IPS-18a (cell line): ENCODE results near the gene CALN1.
"Not testable (repeated sequence)": the region's sequence is repeated elsewhere in the genome, so short reads cannot be mapped to it uniquely, and the experiment has no call there.

Experiments used
- H3K27ac ChIP-seq: one replicate; pipeline ENCODE4 v1.5.1; 2013; ENCODE audit warnings: low read length
- H3K27me3 ChIP-seq: one replicate; pipeline ENCODE4 v1.6.1; 2013; ENCODE audit warnings: mild to moderate bottlenecking, low read length; ENCODE audit not compliant: control insufficient read depth, insufficient read depth
- H3K36me3 ChIP-seq: one replicate; pipeline ENCODE4 v1.6.1; 2013; ENCODE audit warnings: low read depth, low read length; ENCODE audit not compliant: control insufficient read depth
- H3K4me1 ChIP-seq: one replicate; pipeline ENCODE4 v1.6.1; 2013; ENCODE audit warnings: low read depth, low read length; ENCODE audit not compliant: control insufficient read depth
- H3K4me3 ChIP-seq: one replicate; pipeline ENCODE4 v1.5.1; 2013; ENCODE audit warnings: low read length
- H3K9ac ChIP-seq: one replicate; pipeline ENCODE4 v1.6.1; 2013; ENCODE audit warnings: mild to moderate bottlenecking, low read length, moderate library complexity
- H3K9me3 ChIP-seq: one replicate; pipeline ENCODE4 v1.6.1; 2013; ENCODE audit warnings: low read depth, low read length; ENCODE audit not compliant: control insufficient read depth

CALN1 gene

GRCh38 chr7:71824006-71824760, 588.0 kb downstream of the CALN1 start:
- Histone ChIP-seq H3K4me3 (no peak overlapping the region), H3K36me3 (no peaks in the 10 kb centered on the region), H3K27ac (no peak overlapping the region), H3K27me3 (no peaks in the 10 kb centered on the region), H3K9ac (no peak overlapping the region), H3K9me3 (no peaks in the 10 kb centered on the region), H3K4me1 (no peaks in the 10 kb centered on the region)

GRCh38 chr7:71822406-71822805, 589.7 kb downstream of the CALN1 start:
- not testable (repeated sequence) for H3K4me1 ChIP-seq, H3K27me3 ChIP-seq, H3K4me3 ChIP-seq, H3K9me3 ChIP-seq, H3K27ac ChIP-seq, H3K36me3 ChIP-seq, H3K9ac ChIP-seq

GRCh38 chr7:71817916-71818315, 594.2 kb downstream of the CALN1 start:
- Histone ChIP-seq H3K27ac (no peak overlapping the region), H3K9me3 (no peaks in the 10 kb centered on the region), H3K4me3 (no peak overlapping the region), H3K27me3 (no peaks in the 10 kb centered on the region), H3K4me1 (no peaks in the 10 kb centered on the region), H3K9ac (no peak overlapping the region), H3K36me3 (no peaks in the 10 kb centered on the region)

GRCh38 chr7:71808115-71808514, 604.0 kb downstream of the CALN1 start:
- no peak overlapping the region for H3K4me3 ChIP-seq
- no peaks in the 10 kb centered on the region for H3K27me3 ChIP-seq
- no peaks in the 10 kb centered on the region for H3K36me3 ChIP-seq
- H3K9ac ChIP-seq = no peak overlapping the region
- H3K4me1 ChIP-seq = no peaks in the 10 kb centered on the region
- H3K9me3 ChIP-seq = no peaks in the 10 kb centered on the region
- no peak overlapping the region for H3K27ac ChIP-seq

GRCh38 chr7:71804256-71804655, 607.9 kb downstream of the CALN1 start:
- Histone ChIP-seq H3K27ac (no peak overlapping the region), H3K4me3 (no peak overlapping the region), H3K4me1 (no peaks in the 10 kb centered on the region), H3K9ac (no peak overlapping the region), H3K9me3 (no peaks in the 10 kb centered on the region), H3K36me3 (no peaks in the 10 kb centered on the region), H3K27me3 (no peaks in the 10 kb centered on the region)

- H3K27me3 ChIP-seq = no peaks in the 10 kb centered on the region
These were observed 610.2 kb downstream of the CALN1 start for GRCh38 chr7:71801976-71802375.

GRCh38 chr7:71800321-71800720, 611.8 kb downstream of the CALN1 start:
- H3K9me3 ChIP-seq = no peaks in the 10 kb centered on the region
- no peaks in the 10 kb centered on the region for H3K27me3 ChIP-seq
- no peak overlapping the region for H3K4me3 ChIP-seq
- H3K9ac ChIP-seq = no peak overlapping the region
- H3K4me1 ChIP-seq = no peaks in the 10 kb centered on the region
- H3K27ac ChIP-seq = no peak overlapping the region
- no peaks in the 10 kb centered on the region for H3K36me3 ChIP-seq

More at GRCh38 chr7:71801976-71802375, 610.2 kb downstream of the CALN1 start:
- Histone ChIP-seq H3K27ac (no peak overlapping the region), H3K4me1 (no peaks in the 10 kb centered on the region), H3K9me3 (no peaks in the 10 kb centered on the region), H3K4me3 (no peak overlapping the region), H3K9ac (no peak overlapping the region), H3K36me3 (no peaks in the 10 kb centered on the region)

GRCh38 chr7:71795410-71795809, 616.7 kb downstream of the CALN1 start:
- Histone ChIP-seq H3K36me3 (no peaks in the 10 kb centered on the region), H3K9ac (no peak overlapping the region), H3K4me3 (no peak overlapping the region), H3K27me3 (no peaks in the 10 kb centered on the region), H3K27ac (no peak overlapping the region), H3K4me1 (no peaks in the 10 kb centered on the region), H3K9me3 (no peaks in the 10 kb centered on the region)

- Histone ChIP-seq H3K36me3 (no peaks in the 10 kb centered on the region), H3K27me3 (no peaks in the 10 kb centered on the region), H3K9me3 (peaks cover 2% of the 10 kb centered on the region), H3K27ac (no peak overlapping the region), H3K9ac (no peak overlapping the region), H3K4me3 (no peak overlapping the region), H3K4me1 (no peaks in the 10 kb centered on the region)
These were observed 618.9 kb downstream of the CALN1 start for GRCh38 chr7:71793251-71793650.

- Histone ChIP-seq H3K27ac (no peak overlapping the region), H3K9ac (no peak overlapping the region), H3K9me3 (peaks cover 12% of the 10 kb centered on the region), H3K4me1 (peaks cover 9% of the 10 kb centered on the region), H3K27me3 (no peaks in the 10 kb centered on the region), H3K4me3 (no peak overlapping the region), H3K36me3 (no peaks in the 10 kb centered on the region)
These were observed 624.6 kb downstream of the CALN1 start for GRCh38 chr7:71787513-71787912.

- Histone ChIP-seq H3K4me1 (peaks cover 16% of the 10 kb centered on the region), H3K9me3 (peaks cover 12% of the 10 kb centered on the region), H3K4me3 (no peak overlapping the region), H3K9ac (no peak overlapping the region), H3K27ac (no peak overlapping the region), H3K36me3 (no peaks in the 10 kb centered on the region), H3K27me3 (no peaks in the 10 kb centered on the region)
These were observed 626.9 kb downstream of the CALN1 start for GRCh38 chr7:71785216-71785615.

GRCh38 chr7:71784781-71785180, 627.4 kb downstream of the CALN1 start:
- H3K27me3 ChIP-seq = no peaks in the 10 kb centered on the region
- H3K9ac ChIP-seq = no peak overlapping the region
- no peaks in the 10 kb centered on the region for H3K36me3 ChIP-seq
- H3K4me1 ChIP-seq = peaks cover 20% of the 10 kb centered on the region
- H3K4me3 ChIP-seq = no peak overlapping the region
- peaks cover 12% of the 10 kb centered on the region for H3K9me3 ChIP-seq
- no peak overlapping the region for H3K27ac ChIP-seq
